HepG2 (cell line): ENCODE measurements around the gene DENND4B. TPM values are rescaled to one million over a fixed set of nuclear protein-coding genes. Genes with fewer than 3 reads are reported as not detected.
A peak's percentile ranks its signal among the peaks of the same experiment; 100 is the strongest.

Experiments used
- BRCA1 ChIP-seq: sonication (generic); formaldehyde crosslinking; IDR thresholded peaks from 2 replicates; pipeline ENCODE4 v1.4.0; 2020; ENCODE audit warnings: missing genetic modification reagents
- ELF3 ChIP-seq: IDR thresholded peaks from 2 replicates; pipeline ENCODE4 v1.6.1; 2016; ENCODE audit warnings: missing genetic modification reagents, missing compliant biosample characterization
- ELF4 ChIP-seq: sonication (generic); formaldehyde crosslinking; IDR thresholded peaks from 2 replicates; pipeline ENCODE4 v1.5.0; 2020; ENCODE audit warnings: missing genetic modification reagents, mild to moderate bottlenecking, moderate library complexity, borderline replicate concordance
- FOXA1 ChIP-seq, 2 experiments: fragments of 450-650 bp in 1 of 2; sonication (generic) in 1 of 2; formaldehyde crosslinking in 1 of 2; IDR thresholded peaks; 2 replicates each; pipeline versions ENCODE4 v1.4.0 to v1.6.1; 2016 to 2020; ENCODE audit warnings: missing genetic modification reagents in 1 of 2
- GLI4 ChIP-seq: sonication (generic); formaldehyde crosslinking; IDR thresholded peaks from 2 replicates; pipeline ENCODE4 v1.5.1; 2020; ENCODE audit warnings: missing genetic modification reagents, mild to moderate bottlenecking, moderate library complexity, borderline replicate concordance
- KAT7 ChIP-seq: IDR thresholded peaks from 2 replicates; pipeline ENCODE4 v1.6.1; 2018; ENCODE audit warnings: borderline replicate concordance, missing compliant biosample characterization
- KLF6 ChIP-seq: IDR thresholded peaks from 2 replicates; pipeline ENCODE4 v1.8.0; 2016; ENCODE audit warnings: missing biosample characterization, missing genetic modification reagents
- MAFF ChIP-seq: IDR thresholded peaks from 2 replicates; pipeline ENCODE4 v1.6.1; 2011; ENCODE audit warnings: low read depth, low read length, improper control_type of control experiment
- MED8 ChIP-seq: sonication (generic); formaldehyde crosslinking; IDR thresholded peaks from 2 replicates; pipeline ENCODE4 v1.8.1; 2023; ENCODE audit warnings: mild to moderate bottlenecking, missing genetic modification reagents; ENCODE audit not compliant: insufficient replicate concordance
- NR3C1 ChIP-seq: sonication (generic); formaldehyde crosslinking; IDR thresholded peaks from 2 replicates; pipeline ENCODE4 v1.4.0; 2020; ENCODE audit warnings: missing genetic modification reagents
- STAG1 ChIP-seq: sonication (generic); formaldehyde crosslinking; IDR thresholded peaks from 2 replicates; pipeline ENCODE4 v1.4.0; 2020; ENCODE audit warnings: missing genetic modification reagents
- ZFY ChIP-seq: sonication (generic); formaldehyde crosslinking; IDR thresholded peaks from 2 replicates; pipeline ENCODE4 v1.4.0; 2020; ENCODE audit warnings: missing genetic modification reagents
- ZNF230 ChIP-seq: sonication (generic); formaldehyde crosslinking; IDR thresholded peaks from 2 replicates; pipeline ENCODE4 v1.4.0; 2020; ENCODE audit warnings: mild to moderate bottlenecking, missing genetic modification reagents
- ZNF577 ChIP-seq: sonication (generic); formaldehyde crosslinking; IDR thresholded peaks from 2 replicates; pipeline ENCODE4 v1.4.0; 2020; ENCODE audit warnings: mild to moderate bottlenecking, low read depth, missing genetic modification reagents, borderline replicate concordance
- ZNF703 ChIP-seq: sonication (generic); formaldehyde crosslinking; IDR thresholded peaks from 2 replicates; pipeline ENCODE4 v1.5.1; 2020; ENCODE audit warnings: missing genetic modification reagents, mild to moderate bottlenecking, moderate library complexity, borderline replicate concordance
- ZNF747 ChIP-seq: sonication (generic); formaldehyde crosslinking; IDR thresholded peaks from 2 replicates; pipeline ENCODE4 v1.8.1; 2023; ENCODE audit warnings: missing genetic modification reagents, mild to moderate bottlenecking, borderline replicate concordance
- polyA plus RNA-seq, 8 experiments: library from polyadenylated mRNA; depleted of rRNA in 3 of 8; stranded (reverse) in 7 of 8; unstranded in 1 of 8; fragments of >200 nt; fragmentation: Illumina TruSeq in 4 of 8; extraction: Trizol in 4 of 8; gene quantifications; 2 replicates each; pipeline versions ENCODE4 v1.2.1 to v1.2.3, GENCODE V29; 2011 to 2016; ENCODE audit warnings: low read depth in 4 of 8, missing spikeins in 1 of 8, mixed read lengths in 1 of 8; ENCODE audit not compliant: insufficient read depth in 1 of 8
- total RNA-seq, 5 experiments: library from RNA; depleted of rRNA; stranded (reverse); fragments of >200 nt; fragmentation: Illumina TruSeq; extraction: Trizol; gene quantifications; 2 replicates each; pipeline ENCODE4 v1.2.3, GENCODE V29; 2016; ENCODE audit warnings: low read depth in 1 of 5
- TF ChIP-seq, protein P1 (sequence below): sonication (generic); formaldehyde crosslinking; IDR thresholded peaks from 2 replicates; pipeline ENCODE4; 2020; ENCODE audit warnings: missing genetic modification reagents, mild to moderate bottlenecking, borderline replicate concordance
- TF ChIP-seq, protein P2 (sequence below): sonication (generic); formaldehyde crosslinking; IDR thresholded peaks from 2 replicates; pipeline ENCODE4 v1.4.0; 2020; ENCODE audit warnings: missing genetic modification reagents, borderline replicate concordance
- TF ChIP-seq, protein P3 (sequence below): sonication (generic); formaldehyde crosslinking; IDR thresholded peaks from 2 replicates; pipeline ENCODE4 v1.8.0; 2022; ENCODE audit warnings: missing genetic modification reagents, mild to moderate bottlenecking, borderline replicate concordance
- TF ChIP-seq, protein P4 (sequence below): sonication (generic); formaldehyde crosslinking; IDR thresholded peaks from 2 replicates; pipeline ENCODE4 v1.4.0; 2020; ENCODE audit warnings: missing genetic modification reagents

The DENND4B gene
- total and polyA plus RNA-seq, 2 of the 13 experiments (the other 11 are each of a cell fraction or from before 2014, with no cell fraction given), result 15.1 to 20.3 TPM

DNA sequence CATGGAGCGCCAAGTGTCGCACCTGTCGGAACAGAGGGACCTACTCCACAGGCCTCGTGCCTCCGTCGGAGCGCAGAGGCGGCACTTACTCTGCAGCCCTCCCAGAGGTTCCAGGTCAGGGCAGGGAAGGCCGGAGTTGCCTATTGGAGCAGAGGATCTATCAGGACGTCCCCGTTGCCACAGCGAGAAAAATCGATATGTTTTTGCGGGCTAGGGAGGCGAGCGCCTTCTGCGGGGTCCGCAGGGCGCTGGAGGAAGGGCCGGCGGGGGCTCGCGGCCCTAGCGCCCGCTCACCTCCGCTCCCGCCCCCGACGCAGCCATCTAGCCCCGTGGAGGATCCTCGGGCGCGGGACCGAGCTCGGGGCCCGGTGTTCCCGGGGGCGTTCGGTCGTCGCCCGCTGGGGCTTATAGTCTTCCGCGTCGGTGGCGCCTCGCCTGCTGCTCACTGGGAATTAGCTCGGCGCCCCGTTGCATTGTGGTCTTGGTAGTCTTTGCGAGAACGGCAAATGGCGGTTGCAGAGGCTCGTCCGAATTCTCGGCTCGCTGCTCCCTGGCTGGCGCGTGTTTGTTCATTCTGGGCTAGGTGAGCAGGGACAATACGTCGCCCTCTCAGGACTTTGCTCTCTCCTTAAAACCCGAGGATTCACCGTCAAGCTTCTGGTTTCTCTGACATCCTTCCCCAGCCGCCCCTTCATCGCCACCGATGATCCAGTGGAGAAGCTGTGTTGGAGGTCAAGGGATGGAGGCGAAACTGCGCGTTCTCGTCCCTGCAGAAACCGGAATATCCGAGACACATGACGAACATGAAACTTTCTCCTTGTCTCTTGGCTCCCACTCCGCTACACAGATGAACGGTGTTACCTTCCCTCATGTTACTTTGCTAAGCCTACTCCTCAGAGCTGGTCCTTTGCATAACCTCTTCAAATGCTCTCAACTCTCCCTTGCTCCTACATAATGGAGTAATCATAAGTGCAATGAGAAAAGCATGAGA lies 31.0 kb upstream of the DENND4B start, which contains the start of gene JTB (continued):
- TF ChIP-seq ZNF230 (CRISPR knock-in tag) (peak; percentile 58; the same call in 1 of the 2 replicates), KAT7 (peak; percentile 77; the same call in 1 of the 2 replicates), NR3C1 (no peak), ELF4 (CRISPR knock-in tag) (0 out of 2 replicates have a peak, but pooled peaks have one; percentile 87), KLF6 (peak; percentile 36; the same call in 1 of the 2 replicates), BRCA1 (CRISPR knock-in tag) (no peak), ZNF703 (CRISPR knock-in tag) (peak; percentile 24; the same call in 1 of the 2 replicates), MED8 (CRISPR knock-in tag) (no peak), STAG1 (CRISPR knock-in tag) (no peak), ZFY (CRISPR knock-in tag) (peak; percentile 95), ZNF747 (peak; percentile 66), ZNF577 (CRISPR knock-in tag) (peak; percentile 64; the same call in 1 of the 2 replicates), MAFF (no peak), GLI4 (CRISPR knock-in tag) (peak; percentile 86; the same call in 1 of the 2 replicates), FOXA1 (IDR thresholded peaks at IDR 0.05) (no peak), FOXA1 (CRISPR knock-in tag; IDR thresholded peaks at IDR 0.05) (no peak; the same call in 1 of the 2 replicates), ELF3 (CRISPR knock-in tag) (peak; percentile 50; the same call in 1 of the 2 replicates)
- TF ChIP-seq, protein P1, sequence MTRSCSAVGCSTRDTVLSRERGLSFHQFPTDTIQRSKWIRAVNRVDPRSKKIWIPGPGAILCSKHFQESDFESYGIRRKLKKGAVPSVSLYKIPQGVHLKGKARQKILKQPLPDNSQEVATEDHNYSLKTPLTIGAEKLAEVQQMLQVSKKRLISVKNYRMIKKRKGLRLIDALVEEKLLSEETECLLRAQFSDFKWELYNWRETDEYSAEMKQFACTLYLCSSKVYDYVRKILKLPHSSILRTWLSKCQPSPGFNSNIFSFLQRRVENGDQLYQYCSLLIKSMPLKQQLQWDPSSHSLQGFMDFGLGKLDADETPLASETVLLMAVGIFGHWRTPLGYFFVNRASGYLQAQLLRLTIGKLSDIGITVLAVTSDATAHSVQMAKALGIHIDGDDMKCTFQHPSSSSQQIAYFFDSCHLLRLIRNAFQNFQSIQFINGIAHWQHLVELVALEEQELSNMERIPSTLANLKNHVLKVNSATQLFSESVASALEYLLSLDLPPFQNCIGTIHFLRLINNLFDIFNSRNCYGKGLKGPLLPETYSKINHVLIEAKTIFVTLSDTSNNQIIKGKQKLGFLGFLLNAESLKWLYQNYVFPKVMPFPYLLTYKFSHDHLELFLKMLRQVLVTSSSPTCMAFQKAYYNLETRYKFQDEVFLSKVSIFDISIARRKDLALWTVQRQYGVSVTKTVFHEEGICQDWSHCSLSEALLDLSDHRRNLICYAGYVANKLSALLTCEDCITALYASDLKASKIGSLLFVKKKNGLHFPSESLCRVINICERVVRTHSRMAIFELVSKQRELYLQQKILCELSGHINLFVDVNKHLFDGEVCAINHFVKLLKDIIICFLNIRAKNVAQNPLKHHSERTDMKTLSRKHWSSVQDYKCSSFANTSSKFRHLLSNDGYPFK (CRISPR knock-in tag), result peak; percentile 59; the same call in 1 of the 2 replicates
- TF ChIP-seq, protein P2, sequence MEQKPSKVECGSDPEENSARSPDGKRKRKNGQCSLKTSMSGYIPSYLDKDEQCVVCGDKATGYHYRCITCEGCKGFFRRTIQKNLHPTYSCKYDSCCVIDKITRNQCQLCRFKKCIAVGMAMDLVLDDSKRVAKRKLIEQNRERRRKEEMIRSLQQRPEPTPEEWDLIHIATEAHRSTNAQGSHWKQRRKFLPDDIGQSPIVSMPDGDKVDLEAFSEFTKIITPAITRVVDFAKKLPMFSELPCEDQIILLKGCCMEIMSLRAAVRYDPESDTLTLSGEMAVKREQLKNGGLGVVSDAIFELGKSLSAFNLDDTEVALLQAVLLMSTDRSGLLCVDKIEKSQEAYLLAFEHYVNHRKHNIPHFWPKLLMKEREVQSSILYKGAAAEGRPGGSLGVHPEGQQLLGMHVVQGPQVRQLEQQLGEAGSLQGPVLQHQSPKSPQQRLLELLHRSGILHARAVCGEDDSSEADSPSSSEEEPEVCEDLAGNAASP (CRISPR knock-in tag), result peak; percentile 19
- TF ChIP-seq, protein P3, sequence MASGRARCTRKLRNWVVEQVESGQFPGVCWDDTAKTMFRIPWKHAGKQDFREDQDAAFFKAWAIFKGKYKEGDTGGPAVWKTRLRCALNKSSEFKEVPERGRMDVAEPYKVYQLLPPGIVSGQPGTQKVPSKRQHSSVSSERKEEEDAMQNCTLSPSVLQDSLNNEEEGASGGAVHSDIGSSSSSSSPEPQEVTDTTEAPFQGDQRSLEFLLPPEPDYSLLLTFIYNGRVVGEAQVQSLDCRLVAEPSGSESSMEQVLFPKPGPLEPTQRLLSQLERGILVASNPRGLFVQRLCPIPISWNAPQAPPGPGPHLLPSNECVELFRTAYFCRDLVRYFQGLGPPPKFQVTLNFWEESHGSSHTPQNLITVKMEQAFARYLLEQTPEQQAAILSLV (CRISPR knock-in tag), result peak; percentile 59; the same call in 1 of the 2 replicates
- TF ChIP-seq, protein P4, sequence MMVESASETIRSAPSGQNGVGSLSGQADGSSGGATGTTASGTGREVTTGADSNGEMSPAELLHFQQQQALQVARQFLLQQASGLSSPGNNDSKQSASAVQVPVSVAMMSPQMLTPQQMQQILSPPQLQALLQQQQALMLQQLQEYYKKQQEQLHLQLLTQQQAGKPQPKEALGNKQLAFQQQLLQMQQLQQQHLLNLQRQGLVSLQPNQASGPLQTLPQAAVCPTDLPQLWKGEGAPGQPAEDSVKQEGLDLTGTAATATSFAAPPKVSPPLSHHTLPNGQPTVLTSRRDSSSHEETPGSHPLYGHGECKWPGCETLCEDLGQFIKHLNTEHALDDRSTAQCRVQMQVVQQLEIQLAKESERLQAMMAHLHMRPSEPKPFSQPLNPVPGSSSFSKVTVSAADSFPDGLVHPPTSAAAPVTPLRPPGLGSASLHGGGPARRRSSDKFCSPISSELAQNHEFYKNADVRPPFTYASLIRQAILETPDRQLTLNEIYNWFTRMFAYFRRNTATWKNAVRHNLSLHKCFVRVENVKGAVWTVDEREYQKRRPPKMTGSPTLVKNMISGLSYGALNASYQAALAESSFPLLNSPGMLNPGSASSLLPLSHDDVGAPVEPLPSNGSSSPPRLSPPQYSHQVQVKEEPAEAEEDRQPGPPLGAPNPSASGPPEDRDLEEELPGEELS (CRISPR knock-in tag), result peak; percentile 9
